Kidney (tissue), 14 donors: Measurements from ENCODE around the gene STK26. TPM values are rescaled to one million over a fixed set of nuclear protein-coding genes. Genes with fewer than 3 reads are reported as not detected.

ENCODE experiments used
- DNase-seq, 5 donors: peaks; one replicate each; pipeline ENCODE4 v3.0.0-alpha.2; 2013 to 2020
- FAIRE-seq: peaks from 2 replicates; lab custom pipeline; 2012; peaks lifted over from hg19 to GRCh38; lab: Jason Lieb, UNC
- H3K27ac ChIP-seq, 2 donors: one replicate each; pipeline ENCODE4 v1.7.0; 2013; ENCODE audit warnings: low read depth in 2 of 2, low read length in 2 of 2, inconsistent platforms in 1 of 2
- H3K27me3 ChIP-seq: one replicate; pipeline ENCODE4 v1.7.1; 2013; ENCODE audit warnings: low read length, inconsistent platforms; ENCODE audit not compliant: control insufficient read depth, insufficient read depth
- H3K36me3 ChIP-seq, 3 donors: one replicate each; pipeline versions ENCODE4 v1.7.0 to v1.7.1; 2013; ENCODE audit warnings: low read length in 3 of 3, control low read depth in 1 of 3, inconsistent platforms in 1 of 3; ENCODE audit not compliant: insufficient read depth in 3 of 3, control insufficient read depth in 2 of 3
- H3K4me1 ChIP-seq, 3 donors: one replicate each; pipeline versions ENCODE4 v1.7.0 to v1.7.1; 2013; ENCODE audit warnings: low read length in 3 of 3, inconsistent platforms in 1 of 3, low read depth in 1 of 3; ENCODE audit not compliant: control insufficient read depth in 2 of 3, insufficient read depth in 2 of 3
- H3K4me3 ChIP-seq, 3 donors: one replicate each; pipeline versions ENCODE4 v1.7.0 to v1.8.1; 2013; ENCODE audit warnings: low read length in 3 of 3, control low read depth in 1 of 3, inconsistent platforms in 1 of 3
- H3K9ac ChIP-seq, 3 donors: one replicate each; pipeline versions ENCODE4 v1.7.0 to v1.7.1; 2013; ENCODE audit warnings: low read length in 3 of 3, control low read depth in 1 of 3, inconsistent platforms in 1 of 3
- H3K9me3 ChIP-seq, 3 donors: one replicate each; pipeline versions ENCODE4 v1.7.0 to v1.7.1; 2013; ENCODE audit warnings: low read length in 3 of 3, control low read depth in 1 of 3, inconsistent platforms in 1 of 3; ENCODE audit not compliant: control insufficient read depth in 2 of 3, insufficient read depth in 1 of 3
- CTCF ChIP-seq: IDR thresholded peaks from 3 replicates; pipeline ENCODE4 v1.5.1; 2012; ENCODE audit warnings: mild to moderate bottlenecking, moderate library complexity, borderline replicate concordance; ENCODE audit not compliant: insufficient read depth; ENCODE audit errors: extremely low read depth
- intact Hi-C: fragments of 100-400 bp; cut with DNase I; formaldehyde crosslinking; loops from one replicate; pipeline ENCODE4 v1.11.1; 2022
- polyA plus RNA-seq: library from polyadenylated mRNA; stranded (reverse); fragments of 350-450 nt; fragmentation: Illumina TruSeq; extraction: RNeasy Lipid Tissue Mini Kit (QIAGEN cat#74804); gene quantifications from one replicate; pipeline ENCODE4 v1.2.3, GENCODE V29; 2014; ENCODE audit warnings: low read depth, low replicate concordance; ENCODE audit not compliant: insufficient read depth
- total RNA-seq: library from RNA; stranded (reverse); fragmentation: NEBNext Ultra II Directional; extraction: Animal tissue kit (Norgen Biotek cat#: 25700); gene quantifications from one replicate; pipeline ENCODE4 v1.2.1, GENCODE V29; 2021
- donor health status: control.
- donor health status: control.
- donor health status: control.
- donor health status: control.
- donor health status: control.
- donor health status: DM: yes; HTN: yes; CAD: no.
- donor health status: Normal renal cell carcinoma (clear cell type).

The STK26 gene
- total and polyA plus RNA-seq, 2 donors from 2014 or later: 2.4 to 4.3 TPM

DNA sequence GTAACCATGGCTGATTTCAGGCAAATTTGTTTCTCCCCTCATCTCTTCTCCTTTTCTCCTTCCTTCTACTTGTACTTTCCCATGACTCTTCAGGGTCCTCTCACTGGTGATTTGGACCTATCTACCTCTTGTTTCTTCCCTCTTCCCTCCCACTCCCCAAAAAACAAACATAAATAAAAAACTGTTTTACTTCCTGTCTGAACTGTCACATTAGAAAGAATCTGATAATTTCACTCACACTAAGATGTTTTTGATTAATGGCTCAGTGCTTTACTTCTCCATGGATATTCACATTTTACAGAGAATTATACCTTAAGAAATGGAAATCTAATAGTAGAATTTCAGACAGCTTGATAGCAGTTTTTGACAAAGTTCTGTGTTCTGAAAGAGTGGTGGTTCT is 7.2 kb downstream of the STK26 start:
- FAIRE-seq (no peak), DNase-seq (no peak)
- Histone ChIP-seq H3K27me3 (peaks cover 9% of the 10 kb centered on the region), H3K36me3 (no peaks in the 10 kb centered on the region), H3K4me3 (no peak overlapping the region), H3K27ac (no peak overlapping the region), H3K9ac (no peak overlapping the region), H3K9me3 (no peaks in the 10 kb centered on the region), H3K4me1 (no peaks in the 10 kb centered on the region)
- TF ChIP-seq CTCF: no peak
- intact Hi-C loops: no loop called here

DNA sequence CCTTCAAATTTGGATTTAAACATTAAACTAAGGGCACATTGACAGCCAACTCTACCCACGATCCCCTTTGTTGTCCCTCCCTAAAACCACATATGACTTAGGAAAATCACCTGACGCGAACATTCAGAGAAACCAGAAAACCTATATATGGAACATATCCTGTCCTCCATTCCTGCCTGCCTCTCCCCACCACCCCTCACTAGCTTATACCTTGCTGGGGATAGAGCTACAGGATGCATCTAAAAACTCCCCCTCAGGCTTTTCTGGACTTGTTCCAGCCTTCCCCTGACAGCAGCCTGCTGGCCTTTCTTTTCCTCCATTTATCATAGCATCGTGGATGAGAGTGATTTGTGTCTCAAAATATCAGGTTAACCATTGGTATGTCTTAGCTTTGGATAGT is 8.8 kb downstream of the STK26 start:
- H3K36me3 ChIP-seq: no peaks in the 10 kb centered on the region
- H3K9me3 ChIP-seq: no peaks in the 10 kb centered on the region
- no peaks in the 10 kb centered on the region for H3K4me1 ChIP-seq
- H3K27me3 ChIP-seq: peaks cover 12% of the 10 kb centered on the region
- no peak for TF ChIP-seq CTCF
- H3K27ac ChIP-seq: no peak overlapping the region
- no peak overlapping the region for H3K4me3 ChIP-seq
- DNase-seq (peak in 1 of 5 donors; percentile 12), FAIRE-seq (no peak)
- no peak overlapping the region for H3K9ac ChIP-seq
- intact Hi-C loops: no loop called here

DNA sequence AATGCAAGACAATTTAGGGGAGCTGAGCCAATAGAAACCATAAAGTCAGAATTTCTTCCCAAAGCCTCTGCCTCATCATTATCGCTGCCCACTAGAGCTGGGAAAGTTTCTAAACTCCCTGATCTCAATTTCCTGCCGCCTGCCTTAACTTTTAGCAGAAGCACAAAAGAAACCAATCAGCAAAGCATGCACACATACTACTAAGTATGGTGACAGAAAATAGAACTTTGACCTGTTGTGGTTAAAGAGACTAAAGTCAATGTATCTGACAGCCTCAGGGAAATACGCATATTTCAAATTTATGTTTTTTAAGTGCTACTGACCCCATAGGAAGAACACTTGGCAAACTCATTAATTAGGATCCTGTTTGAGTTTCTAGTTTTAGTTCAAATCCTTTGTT is 10.1 kb downstream of the STK26 start:
- no peak overlapping the region for H3K9ac ChIP-seq
- TF ChIP-seq CTCF: no peak
- H3K27me3 ChIP-seq: peaks cover 12% of the 10 kb centered on the region
- intact Hi-C loops: no loop called here
- no peaks in the 10 kb centered on the region for H3K9me3 ChIP-seq
- H3K4me3 ChIP-seq: no peak overlapping the region
- no peaks in the 10 kb centered on the region for H3K4me1 ChIP-seq
- DNase-seq: peak in 1 of 5 donors; percentile 18
- no peak overlapping the region for H3K27ac ChIP-seq
- H3K36me3 ChIP-seq: no peaks in the 10 kb centered on the region
- no peak for FAIRE-seq

DNA sequence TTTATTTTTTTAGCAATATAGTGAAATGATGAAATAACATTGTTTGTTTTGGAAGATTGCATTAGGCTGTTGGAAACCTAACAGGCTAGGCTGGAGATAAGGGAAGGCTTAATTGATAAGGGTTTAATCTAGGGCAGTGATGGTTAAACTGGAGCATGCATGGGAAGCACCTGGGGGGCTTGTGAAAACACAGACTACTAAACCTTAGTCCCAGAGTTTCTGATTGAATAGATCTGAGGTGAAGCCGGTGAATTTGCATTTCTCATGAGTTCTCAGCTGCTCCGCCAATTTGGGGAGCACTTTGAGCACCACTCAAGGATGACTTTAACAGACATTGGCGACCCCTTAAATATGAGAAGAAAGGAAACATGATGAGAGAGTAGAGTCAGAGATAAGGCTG is 11.5 kb downstream of the STK26 start:
- intact Hi-C loops: no loop called here
- Histone ChIP-seq H3K4me1 (no peaks in the 10 kb centered on the region), H3K9me3 (no peaks in the 10 kb centered on the region), H3K36me3 (no peaks in the 10 kb centered on the region), H3K27ac (no peak overlapping the region), H3K9ac (no peak overlapping the region), H3K4me3 (no peak overlapping the region), H3K27me3 (peaks cover 8% of the 10 kb centered on the region)
- no peak for FAIRE-seq
- no peak for DNase-seq
- no peak for TF ChIP-seq CTCF
